K562 (cell line): ENCODE results near the gene HBEGF. TPM values are rescaled to one million over a fixed set of nuclear protein-coding genes. Genes with fewer than 3 reads are reported as not detected.

Experiments used
- ATF7 ChIP-seq: fragments of 450-650 bp; IDR thresholded peaks from 2 replicates; pipeline ENCODE4 v1.7.1; 2014; ENCODE audit warnings: mild to moderate bottlenecking, moderate library complexity
- CBX1 ChIP-seq: sonication (generic); IDR thresholded peaks from 2 replicates; pipeline ENCODE4 v1.6.1; 2016; ENCODE audit warnings: antibody characterized with exemption, low read depth, mild to moderate bottlenecking
- CREB1 ChIP-seq, 2 experiments: sonication (generic) in 1 of 2; formaldehyde crosslinking in 1 of 2; IDR thresholded peaks; 2 replicates each; pipeline versions ENCODE4 v1.6.1 to v1.8.0; 2012 to 2022; ENCODE audit warnings: inconsistent platforms in 1 of 2, mild to moderate bottlenecking in 1 of 2, missing genetic modification reagents in 1 of 2, moderate library complexity in 1 of 2
- E2F6 ChIP-seq, 2 experiments: IDR thresholded peaks; 2 replicates each; pipeline ENCODE4 v1.6.1; 2011; ENCODE audit warnings: borderline replicate concordance in 1 of 2, control low read depth in 1 of 2, low read depth in 1 of 2, low read length in 1 of 2, mild to moderate bottlenecking in 1 of 2, mixed read lengths in 1 of 2, moderate library complexity in 1 of 2; ENCODE audit not compliant: insufficient read depth in 1 of 2, insufficient read length in 1 of 2, poor library complexity in 1 of 2, severe bottlenecking in 1 of 2; ENCODE audit errors: extremely low read depth in 1 of 2
- KLF13 ChIP-seq: fragments of 450-650 bp; IDR thresholded peaks from 2 replicates; pipeline ENCODE4 v1.6.1; 2016; ENCODE audit warnings: missing genetic modification characterization, low read depth, mild to moderate bottlenecking, missing compliant biosample characterization, moderate library complexity, borderline replicate concordance
- MTA3 ChIP-seq: fragments of 450-650 bp; formaldehyde crosslinking; IDR thresholded peaks from 2 replicates; pipeline ENCODE4 v1.6.1; 2017; ENCODE audit warnings: mild to moderate bottlenecking, borderline replicate concordance
- MYC ChIP-seq, 2 experiments: fragments of 250-450 bp in 1 of 2; sonication (Bioruptor Pico) in 1 of 2; IDR thresholded peaks; 2 replicates each; pipeline versions ENCODE4 v1.5.1 to v1.6.1; 2012 to 2021; ENCODE audit warnings: low read depth in 2 of 2, borderline replicate concordance in 1 of 2, improper control_type of control experiment in 1 of 2, low read length in 1 of 2, mild to moderate bottlenecking in 1 of 2, moderate library complexity in 1 of 2
- NFXL1 ChIP-seq: fragments of 450-650 bp; formaldehyde crosslinking; IDR thresholded peaks from 2 replicates; pipeline ENCODE4 v1.4.0; 2021; ENCODE audit warnings: mild to moderate bottlenecking
- NONO ChIP-seq, 2 experiments: fragments of 200-400 bp in 1 of 2; fragments of 450-650 bp in 1 of 2; formaldehyde crosslinking in 1 of 2; IDR thresholded peaks; 2 replicates each; pipeline ENCODE4 v1.6.1; 2017; ENCODE audit warnings: low read depth in 2 of 2, mild to moderate bottlenecking in 2 of 2, moderate library complexity in 2 of 2, low read length in 1 of 2
- SMARCA4 ChIP-seq: fragments of 450-650 bp; IDR thresholded peaks from 2 replicates; pipeline ENCODE4 v1.6.1; 2016
- SMC3 ChIP-seq: conservative IDR thresholded peaks from 2 replicates; pipeline ENCODE4 v1.6.1; 2011; ENCODE audit warnings: low read depth, low read length, improper control_type of control experiment; ENCODE audit not compliant: insufficient read depth
- STAG1 ChIP-seq: sonication (generic); formaldehyde crosslinking; IDR thresholded peaks from 2 replicates; pipeline ENCODE4 v1.5.0; 2020; ENCODE audit warnings: missing genetic modification reagents, borderline replicate concordance
- TARDBP ChIP-seq: fragments of 450-650 bp; IDR thresholded peaks from 2 replicates; pipeline ENCODE4 v1.6.1; 2016
- TRIM28 ChIP-seq: fragments of 450-650 bp; IDR thresholded peaks from 2 replicates; pipeline ENCODE4 v1.6.1; 2017
- USF1 ChIP-seq: sonication (generic); formaldehyde crosslinking; IDR thresholded peaks from 2 replicates; pipeline ENCODE4 v1.9.0; 2022; ENCODE audit warnings: mild to moderate bottlenecking, missing genetic modification reagents
- ZNF146 ChIP-seq: IDR thresholded peaks from one replicate; pipeline ENCODE4 v1.6.1; 2018; ENCODE audit warnings: missing compliant biosample characterization; ENCODE audit not compliant: unreplicated experiment
- ZNF263 ChIP-seq: sonication (generic); formaldehyde crosslinking; IDR thresholded peaks from 2 replicates; pipeline ENCODE4 v1.8.0; 2022; ENCODE audit warnings: mild to moderate bottlenecking, missing genetic modification reagents, borderline replicate concordance
- ZNF830 ChIP-seq: fragments of 250-450 bp; sonication (Bioruptor Pico); IDR thresholded peaks from 2 replicates; pipeline ENCODE4 v1.5.0; 2021; ENCODE audit warnings: mild to moderate bottlenecking
- polyA plus RNA-seq, 8 experiments: library from polyadenylated mRNA; depleted of rRNA in 4 of 8; stranded (reverse) in 5 of 8; unstranded in 3 of 8; fragments of >200 nt; fragmentation: Nextera tagmentation in 2 of 8; fragmentation: Illumina TruSeq in 1 of 8; extraction: Ambion mirVana in 2 of 8; extraction: Trizol in 1 of 8; gene quantifications; 2 replicates each; pipeline versions ENCODE4 v1.2.1 to v1.2.3, GENCODE V29; 2011 to 2014; ENCODE audit warnings: inconsistent platforms in 1 of 8, missing spikeins in 1 of 8
- total RNA-seq, 7 experiments: library from RNA; depleted of rRNA in 6 of 7; stranded (reverse); fragments of >200 nt in 6 of 7; fragmentation: Illumina TruSeq in 2 of 7; extraction: Trizol in 2 of 7; gene quantifications; 2 replicates each; pipeline versions ENCODE4 v1.2.1 to v1.2.3, GENCODE V29; 2011 to 2021; ENCODE audit warnings: low replicate concordance in 1 of 7

HBEGF gene
- total and polyA plus RNA-seq, 9 of the 15 experiments (the other 6 are each of a cell fraction or from before 2014, with no cell fraction given) = 0.11 to 1.1 (median 0.60) TPM

- no peak for TF ChIP-seq SMARCA4
- TF ChIP-seq MYC (IDR thresholded peaks at IDR 0.05; ENCODE audit: low read depth, low read length) = peak; percentile 64; the same call in 1 of the 2 replicates
- no peak for TF ChIP-seq MYC (CRISPR knock-in tag; IDR thresholded peaks at IDR 0.05; ENCODE audit: borderline replicate concordance, low read depth)
- 0 out of 2 replicates have a peak, but pooled peaks have one; percentile 25 for TF ChIP-seq USF1 (CRISPR knock-in tag)
- TF ChIP-seq NONO (IDR thresholded peaks at IDR 0.05; ENCODE audit: low read depth in 2 of 2, low read length in 1 of 2) = peak in 1 of 2 experiments; percentile 35; a peak in 1 of 4 replicates
- TF ChIP-seq STAG1 = peak; percentile 81; the same call in 1 of the 2 replicates
- no peak for TF ChIP-seq TRIM28
- peak; percentile 73 for TF ChIP-seq SMC3
- no peak for TF ChIP-seq CREB1 (IDR thresholded peaks at IDR 0.05)
- TF ChIP-seq CREB1 (CRISPR knock-in tag; IDR thresholded peaks at IDR 0.05) = peak; percentile 31; the same call in 1 of the 2 replicates
- no peak for TF ChIP-seq CBX1
- peak; percentile 52; the same call in 1 of the 2 replicates for TF ChIP-seq ZNF263 (CRISPR knock-in tag)
- no peak for TF ChIP-seq ZNF146 (CRISPR knock-in tag)
- peak; percentile 51; the same call in 1 of the 2 replicates for TF ChIP-seq ATF7
- peak; percentile 50; the same call in 1 of the 2 replicates for TF ChIP-seq MTA3
- TF ChIP-seq ZNF830 (CRISPR knock-in tag) = no peak
- 0 out of 2 replicates have a peak, but pooled peaks have one; percentile 37 for TF ChIP-seq TARDBP
- TF ChIP-seq NFXL1 (CRISPR knock-in tag) = no peak
- TF ChIP-seq KLF13 = no peak
- peak; percentile 30 to 61 for TF ChIP-seq E2F6 (IDR thresholded peaks at IDR 0.05; ENCODE audit: borderline replicate concordance in 1 of 2, extremely low read depth in 1 of 2, insufficient read depth in 1 of 2, insufficient read length in 1 of 2, low read depth in 1 of 2, low read length in 1 of 2, poor library complexity in 1 of 2, severe bottlenecking in 1 of 2)
Observed at GRCh38 chr5:140362875-140363630, 16.6 kb upstream of the HBEGF start (continued).
